RWPE2 (cell line): Measurements from ENCODE around the gene SPN.

Source experiments
- ATAC-seq: fragments of 200-7000 bp; cut with Tn5 transposase; 3 replicates; pipeline ENCODE4 v1.9.1; 2021; ENCODE audit warnings: low read depth
- DNase-seq: peaks from one replicate; pipeline ENCODE4 v3.0.0-alpha.2; 2020; ENCODE audit warnings: low spot score
- H3K27ac ChIP-seq: fragments of 450-650 bp; 2 replicates; pipeline ENCODE4 v1.5.1; 2017; ENCODE audit warnings: mild to moderate bottlenecking; ENCODE audit not compliant: poor library complexity, severe bottlenecking
- H3K27me3 ChIP-seq: fragments of 250-450 bp; sonication (Bioruptor Pico); 2 replicates; pipeline ENCODE4 v1.5.1; 2021; ENCODE audit warnings: mild to moderate bottlenecking, moderate library complexity; ENCODE audit not compliant: insufficient read depth, poor library complexity, severe bottlenecking
- H3K36me3 ChIP-seq: fragments of 250-450 bp; sonication (Bioruptor Pico); 2 replicates; pipeline ENCODE4 v1.5.1; 2020; ENCODE audit warnings: low read depth, mild to moderate bottlenecking, moderate library complexity
- H3K4me1 ChIP-seq: fragments of 250-450 bp; sonication (Bioruptor Pico); 2 replicates; pipeline ENCODE4 v1.5.1; 2021; ENCODE audit warnings: mild to moderate bottlenecking, moderate library complexity; ENCODE audit not compliant: insufficient read depth, poor library complexity, severe bottlenecking
- H3K4me3 ChIP-seq: fragments of 250-450 bp; sonication (Bioruptor Pico); 2 replicates; pipeline ENCODE4 v1.5.1; 2021; ENCODE audit warnings: mild to moderate bottlenecking, moderate library complexity; ENCODE audit not compliant: severe bottlenecking
- H3K9me3 ChIP-seq: fragments of 250-450 bp; sonication (Bioruptor Pico); 2 replicates; pipeline ENCODE4 v1.5.1; 2021; ENCODE audit warnings: mild to moderate bottlenecking, moderate library complexity; ENCODE audit not compliant: severe bottlenecking
- TF ChIP-seq, protein P1 (sequence below): fragments of 450-650 bp; IDR thresholded peaks from one replicate; pipeline ENCODE4 v1.5.1; 2017; ENCODE audit warnings: mild to moderate bottlenecking, moderate library complexity; ENCODE audit not compliant: poor library complexity, severe bottlenecking

Gene SPN

GRCh38 chr16:29698484-29699323 is 35.7 kb downstream of the SPN start:
- ATAC-seq (no peak), DNase-seq (no peak)

DNA sequence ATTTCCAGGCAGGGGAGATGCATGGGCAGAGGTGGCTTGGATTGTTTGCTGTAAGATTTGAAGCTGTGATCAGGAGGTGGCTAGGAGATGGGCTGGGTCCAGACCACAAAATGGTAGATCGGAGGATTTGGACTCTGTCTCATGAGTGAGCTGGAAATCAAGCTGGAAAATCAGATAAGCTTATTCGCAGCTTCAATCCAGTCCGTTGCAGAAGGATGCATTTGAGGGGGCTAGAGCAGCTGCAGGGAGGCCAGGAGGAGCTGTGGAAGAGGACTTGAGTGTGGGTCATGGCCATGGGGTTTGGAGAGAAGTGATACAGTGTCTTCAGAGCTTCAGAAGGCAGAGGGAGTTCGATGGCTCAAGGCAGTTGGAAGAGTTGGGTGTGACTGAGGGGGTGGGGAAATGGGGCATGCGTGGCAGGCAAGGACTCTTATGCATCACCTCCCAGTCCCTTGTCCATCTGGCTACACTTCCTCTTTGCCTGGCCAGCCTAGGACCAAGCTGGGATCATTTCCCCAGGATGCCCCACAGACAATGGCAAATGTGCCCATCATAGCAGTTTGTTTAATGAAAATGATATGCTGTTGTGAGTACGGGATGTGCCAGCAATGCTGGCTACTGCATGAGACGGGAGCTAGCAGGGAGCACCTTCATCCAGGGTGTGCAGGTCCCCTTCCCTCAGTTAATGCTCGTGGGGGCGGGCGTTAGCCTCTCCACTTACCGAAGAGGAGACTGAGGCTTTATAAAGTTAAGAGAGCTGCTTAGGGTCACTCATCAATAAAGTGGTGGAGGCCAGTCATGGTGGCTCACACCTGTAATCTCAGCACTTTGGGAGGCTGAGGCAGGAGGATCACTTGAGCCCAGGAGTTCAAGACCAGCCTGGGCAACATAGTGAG is 36.5 kb downstream of the SPN start:
- no peak overlapping the region for H3K4me3 ChIP-seq
- H3K36me3 ChIP-seq = no peaks in the 10 kb centered on the region
- no peaks in the 10 kb centered on the region for H3K27me3 ChIP-seq
- TF ChIP-seq, protein P1, sequence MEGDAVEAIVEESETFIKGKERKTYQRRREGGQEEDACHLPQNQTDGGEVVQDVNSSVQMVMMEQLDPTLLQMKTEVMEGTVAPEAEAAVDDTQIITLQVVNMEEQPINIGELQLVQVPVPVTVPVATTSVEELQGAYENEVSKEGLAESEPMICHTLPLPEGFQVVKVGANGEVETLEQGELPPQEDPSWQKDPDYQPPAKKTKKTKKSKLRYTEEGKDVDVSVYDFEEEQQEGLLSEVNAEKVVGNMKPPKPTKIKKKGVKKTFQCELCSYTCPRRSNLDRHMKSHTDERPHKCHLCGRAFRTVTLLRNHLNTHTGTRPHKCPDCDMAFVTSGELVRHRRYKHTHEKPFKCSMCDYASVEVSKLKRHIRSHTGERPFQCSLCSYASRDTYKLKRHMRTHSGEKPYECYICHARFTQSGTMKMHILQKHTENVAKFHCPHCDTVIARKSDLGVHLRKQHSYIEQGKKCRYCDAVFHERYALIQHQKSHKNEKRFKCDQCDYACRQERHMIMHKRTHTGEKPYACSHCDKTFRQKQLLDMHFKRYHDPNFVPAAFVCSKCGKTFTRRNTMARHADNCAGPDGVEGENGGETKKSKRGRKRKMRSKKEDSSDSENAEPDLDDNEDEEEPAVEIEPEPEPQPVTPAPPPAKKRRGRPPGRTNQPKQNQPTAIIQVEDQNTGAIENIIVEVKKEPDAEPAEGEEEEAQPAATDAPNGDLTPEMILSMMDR = no peak
- H3K27ac ChIP-seq = no peak overlapping the region
- H3K4me1 ChIP-seq = no peaks in the 10 kb centered on the region
- H3K9me3 ChIP-seq = no peaks in the 10 kb centered on the region
- no peak for DNase-seq
- ATAC-seq = no peak

More at GRCh38 chr16:29698484-29699323, 35.7 kb downstream of the SPN start:
- H3K27me3 ChIP-seq = no peaks in the 10 kb centered on the region
- H3K36me3 ChIP-seq = no peaks in the 10 kb centered on the region
- H3K27ac ChIP-seq = no peak overlapping the region
- H3K4me3 ChIP-seq = no peak overlapping the region
- TF ChIP-seq, protein P1 = no peak
- H3K4me1 ChIP-seq = no peaks in the 10 kb centered on the region
- H3K9me3 ChIP-seq = no peaks in the 10 kb centered on the region

- Histone ChIP-seq H3K27me3 (no peaks in the 10 kb centered on the region), H3K4me3 (no peak overlapping the region), H3K4me1 (no peaks in the 10 kb centered on the region), H3K27ac (no peak overlapping the region), H3K36me3 (no peaks in the 10 kb centered on the region), H3K9me3 (no peaks in the 10 kb centered on the region)
- TF ChIP-seq, protein P1 = peak; percentile 91
- DNase-seq = no peak
- ATAC-seq = peak; percentile 89
Measured at GRCh38 chr16:29700253-29700987, 37.4 kb downstream of the SPN start.

GRCh38 chr16:29701214-29701555 is 38.1 kb downstream of the SPN start:
- ATAC-seq = no peak
- Histone ChIP-seq H3K4me1 (no peaks in the 10 kb centered on the region), H3K9me3 (no peaks in the 10 kb centered on the region), H3K4me3 (no peak overlapping the region), H3K36me3 (no peaks in the 10 kb centered on the region), H3K27me3 (no peaks in the 10 kb centered on the region), H3K27ac (no peak overlapping the region)
- TF ChIP-seq, protein P1 = no peak
- no peak for DNase-seq
